ENCODE results near the gene FDXR.

The FDXR gene

GRCh38 chr17:74883241-74883745, 10.5 kb upstream of the FDXR start:
- H3K4me3 Mint-ChIP-seq, result no peak overlapping the region
- no peaks in the 10 kb centered on the region for H3K9me3 Mint-ChIP-seq
- H3K27ac Mint-ChIP-seq, result no peak overlapping the region
- H3K36me3 Mint-ChIP-seq (ENCODE audit: low read depth), result no peaks in the 10 kb centered on the region
- no peaks in the 10 kb centered on the region for H3K4me1 Mint-ChIP-seq (ENCODE audit: low read depth)
- peaks cover 3% of the 10 kb centered on the region for H3K27me3 Mint-ChIP-seq (ENCODE audit: low read depth)

GRCh38 chr17:74882517-74883240, 9.9 kb upstream of the FDXR start:
- Mint-ChIP-seq H3K4me3 (no peak overlapping the region), H3K27ac (no peak overlapping the region), H3K36me3 (ENCODE audit: low read depth) (no peaks in the 10 kb centered on the region), H3K9me3 (no peaks in the 10 kb centered on the region), H3K27me3 (ENCODE audit: low read depth) (peaks cover 3% of the 10 kb centered on the region), H3K4me1 (ENCODE audit: low read depth) (no peaks in the 10 kb centered on the region)

- Mint-ChIP-seq H3K36me3 (ENCODE audit: low read depth) (no peaks in the 10 kb centered on the region), H3K9me3 (no peaks in the 10 kb centered on the region), H3K4me1 (ENCODE audit: low read depth) (no peaks in the 10 kb centered on the region), H3K27ac (no peak overlapping the region), H3K4me3 (no peak overlapping the region), H3K27me3 (ENCODE audit: low read depth) (no peaks in the 10 kb centered on the region)
These were observed 8.3 kb upstream of the FDXR start for GRCh38 chr17:74881073-74881472.

GRCh38 chr17:74879308-74879707, 6.5 kb upstream of the FDXR start:
- Mint-ChIP-seq H3K4me3 (no peak overlapping the region), H3K27ac (no peak overlapping the region), H3K9me3 (no peaks in the 10 kb centered on the region), H3K36me3 (ENCODE audit: low read depth) (no peaks in the 10 kb centered on the region), H3K27me3 (ENCODE audit: low read depth) (no peaks in the 10 kb centered on the region), H3K4me1 (ENCODE audit: low read depth) (peaks cover 6% of the 10 kb centered on the region)

GRCh38 chr17:74878658-74879057, 5.9 kb upstream of the FDXR start:
- H3K9me3 Mint-ChIP-seq, result no peaks in the 10 kb centered on the region
- H3K27ac Mint-ChIP-seq, result no peak overlapping the region
- H3K4me3 Mint-ChIP-seq, result no peak overlapping the region
- peaks cover 11% of the 10 kb centered on the region for H3K4me1 Mint-ChIP-seq (ENCODE audit: low read depth)
- H3K36me3 Mint-ChIP-seq (ENCODE audit: low read depth), result peaks cover 2% of the 10 kb centered on the region
- no peaks in the 10 kb centered on the region for H3K27me3 Mint-ChIP-seq (ENCODE audit: low read depth)

GRCh38 chr17:74877592-74878548, 5.1 kb upstream of the FDXR start:
- H3K4me3 Mint-ChIP-seq, result no peak overlapping the region
- peaks cover 11% of the 10 kb centered on the region for H3K4me1 Mint-ChIP-seq (ENCODE audit: low read depth)
- H3K27ac Mint-ChIP-seq, result no peak overlapping the region
- H3K9me3 Mint-ChIP-seq, result no peaks in the 10 kb centered on the region
- H3K27me3 Mint-ChIP-seq (ENCODE audit: low read depth), result no peaks in the 10 kb centered on the region
- H3K36me3 Mint-ChIP-seq (ENCODE audit: low read depth), result peaks cover 2% of the 10 kb centered on the region

GRCh38 chr17:74875977-74876593, 3.3 kb upstream of the FDXR start:
- peaks cover 26% of the 10 kb centered on the region for H3K4me1 Mint-ChIP-seq (ENCODE audit: low read depth)
- H3K27ac Mint-ChIP-seq, result no peak overlapping the region
- no peaks in the 10 kb centered on the region for H3K9me3 Mint-ChIP-seq
- H3K36me3 Mint-ChIP-seq (ENCODE audit: low read depth), result peaks cover 8% of the 10 kb centered on the region
- no peak overlapping the region for H3K4me3 Mint-ChIP-seq
- no peaks in the 10 kb centered on the region for H3K27me3 Mint-ChIP-seq (ENCODE audit: low read depth)

- H3K27me3 Mint-ChIP-seq (ENCODE audit: low read depth), result no peaks in the 10 kb centered on the region
These were observed 2.6 kb upstream of the FDXR start for GRCh38 chr17:74875155-74875976.

GRCh38 chr17:74874615-74875037, 1.8 kb upstream of the FDXR start:
- H3K9me3 Mint-ChIP-seq, result no peaks in the 10 kb centered on the region
- no peak overlapping the region for H3K27ac Mint-ChIP-seq
- H3K4me1 Mint-ChIP-seq (ENCODE audit: low read depth), result peaks cover 29% of the 10 kb centered on the region
- no peaks in the 10 kb centered on the region for H3K27me3 Mint-ChIP-seq (ENCODE audit: low read depth)
- H3K4me3 Mint-ChIP-seq, result no peak overlapping the region
- H3K36me3 Mint-ChIP-seq (ENCODE audit: low read depth), result peaks cover 11% of the 10 kb centered on the region

More at GRCh38 chr17:74875155-74875976, 2.6 kb upstream of the FDXR start:
- Mint-ChIP-seq H3K4me3 (no peak overlapping the region), H3K9me3 (no peaks in the 10 kb centered on the region), H3K27ac (no peak overlapping the region), H3K4me1 (ENCODE audit: low read depth) (peaks cover 26% of the 10 kb centered on the region), H3K36me3 (ENCODE audit: low read depth) (peaks cover 8% of the 10 kb centered on the region)

GRCh38 chr17:74873874-74874614, 1.2 kb upstream of the FDXR start:
- H3K27me3 Mint-ChIP-seq (ENCODE audit: low read depth), result no peaks in the 10 kb centered on the region
- peak overlapping the region; percentile 95 for H3K27ac Mint-ChIP-seq
- peaks cover 31% of the 10 kb centered on the region for H3K4me1 Mint-ChIP-seq (ENCODE audit: low read depth)
- H3K4me3 Mint-ChIP-seq, result peak overlapping the region; percentile 89
- H3K9me3 Mint-ChIP-seq, result no peaks in the 10 kb centered on the region
- H3K36me3 Mint-ChIP-seq (ENCODE audit: low read depth), result peaks cover 13% of the 10 kb centered on the region

- H3K36me3 Mint-ChIP-seq (ENCODE audit: low read depth), result peaks cover 13% of the 10 kb centered on the region
- H3K9me3 Mint-ChIP-seq, result no peaks in the 10 kb centered on the region
- no peaks in the 10 kb centered on the region for H3K27me3 Mint-ChIP-seq (ENCODE audit: low read depth)
- H3K4me1 Mint-ChIP-seq (ENCODE audit: low read depth), result peaks cover 36% of the 10 kb centered on the region
- peak overlapping the region; percentile 89 for H3K4me3 Mint-ChIP-seq
- H3K27ac Mint-ChIP-seq, result peak overlapping the region; percentile 95
These were observed 461 bp upstream of the FDXR start for GRCh38 chr17:74873037-74873873.

GRCh38 chr17:74871356-74872076, 1.3 kb downstream of the FDXR start:
- Mint-ChIP-seq H3K27me3 (ENCODE audit: low read depth) (no peaks in the 10 kb centered on the region), H3K27ac (peak overlapping the region; percentile 10), H3K9me3 (no peaks in the 10 kb centered on the region), H3K4me3 (peak overlapping the region; percentile 89), H3K4me1 (ENCODE audit: low read depth) (peaks cover 36% of the 10 kb centered on the region), H3K36me3 (ENCODE audit: low read depth) (peaks cover 15% of the 10 kb centered on the region)
